AG09309 (cell line): ENCODE measurements around the gene CFAP57.

Source experiments
- DNase-seq: peaks from one replicate; pipeline ENCODE4 v3.0.0-alpha.2; 2010; ENCODE audit warnings: low read depth
- H3K4me3 ChIP-seq: 2 replicates; pipeline ENCODE4 v1.5.1; 2011; ENCODE audit warnings: mild to moderate bottlenecking, low read depth, low read length, moderate library complexity; ENCODE audit not compliant: control insufficient read depth
- CTCF ChIP-seq: IDR thresholded peaks from 2 replicates; pipeline ENCODE4 v1.5.1; 2011; ENCODE audit warnings: mild to moderate bottlenecking, low read depth, low read length, inconsistent platforms; ENCODE audit not compliant: insufficient read depth, control insufficient read depth; ENCODE audit errors: missing control alignments

The CFAP57 gene

GRCh38 chr1:43220905-43221778 is 49.0 kb downstream of the CFAP57 start:
- H3K4me3 ChIP-seq = no peak overlapping the region
- no peak for DNase-seq
- no peak for TF ChIP-seq CTCF

DNA sequence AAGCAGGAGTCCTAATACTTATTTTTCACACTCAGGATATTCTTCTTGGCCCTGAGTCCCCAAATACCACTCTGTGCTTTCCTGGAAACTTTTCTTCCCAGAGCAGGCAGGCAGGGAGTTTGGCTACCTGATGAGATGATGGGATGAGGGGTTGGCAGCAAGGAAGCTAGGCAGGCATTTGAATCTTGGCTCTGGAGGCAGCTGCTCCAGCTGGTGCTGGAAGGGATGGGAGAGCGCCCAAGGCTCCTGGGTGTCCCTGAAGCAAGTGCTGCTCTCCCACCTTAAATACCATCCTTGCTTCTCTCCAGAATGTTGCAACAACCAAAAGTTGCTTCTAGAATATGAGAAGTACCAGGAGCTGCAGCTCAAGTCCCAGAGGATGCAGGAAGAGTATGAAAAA is 49.7 kb downstream of the CFAP57 start:
- DNase-seq = no peak
- H3K4me3 ChIP-seq = no peak overlapping the region
- no peak for TF ChIP-seq CTCF

GRCh38 chr1:43222879-43223278 is 50.7 kb downstream of the CFAP57 start:
- TF ChIP-seq CTCF = no peak
- DNase-seq = no peak

DNA sequence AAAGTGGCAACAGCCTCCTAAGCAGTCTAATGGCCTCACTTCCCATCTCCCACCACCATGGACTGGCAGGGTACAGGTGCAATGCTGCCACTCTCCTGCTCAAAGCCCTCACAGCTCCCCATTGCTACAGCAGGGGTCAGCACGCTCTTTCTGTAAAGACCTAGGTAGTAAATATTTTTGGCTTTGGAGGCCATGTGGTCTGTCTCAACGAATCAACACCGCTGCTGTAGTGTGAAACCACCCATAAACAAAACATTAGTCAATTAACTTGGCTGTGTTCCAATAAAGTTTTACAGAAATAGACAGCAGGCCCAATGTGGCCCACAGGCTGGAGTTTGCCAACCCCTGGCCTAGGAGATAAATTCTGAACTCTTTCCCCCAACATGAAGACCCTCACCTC is 53.0 kb downstream of the CFAP57 start:
- no peak for DNase-seq
- TF ChIP-seq CTCF = no peak
- H3K4me3 ChIP-seq = no peak overlapping the region

More at GRCh38 chr1:43222879-43223278, 50.7 kb downstream of the CFAP57 start:
- H3K4me3 ChIP-seq = no peak overlapping the region

- no peak for DNase-seq
- TF ChIP-seq CTCF = peak; percentile 96
- no peak overlapping the region for H3K4me3 ChIP-seq
Measured at GRCh38 chr1:43227143-43227764, 55.1 kb downstream of the CFAP57 start.

DNA sequence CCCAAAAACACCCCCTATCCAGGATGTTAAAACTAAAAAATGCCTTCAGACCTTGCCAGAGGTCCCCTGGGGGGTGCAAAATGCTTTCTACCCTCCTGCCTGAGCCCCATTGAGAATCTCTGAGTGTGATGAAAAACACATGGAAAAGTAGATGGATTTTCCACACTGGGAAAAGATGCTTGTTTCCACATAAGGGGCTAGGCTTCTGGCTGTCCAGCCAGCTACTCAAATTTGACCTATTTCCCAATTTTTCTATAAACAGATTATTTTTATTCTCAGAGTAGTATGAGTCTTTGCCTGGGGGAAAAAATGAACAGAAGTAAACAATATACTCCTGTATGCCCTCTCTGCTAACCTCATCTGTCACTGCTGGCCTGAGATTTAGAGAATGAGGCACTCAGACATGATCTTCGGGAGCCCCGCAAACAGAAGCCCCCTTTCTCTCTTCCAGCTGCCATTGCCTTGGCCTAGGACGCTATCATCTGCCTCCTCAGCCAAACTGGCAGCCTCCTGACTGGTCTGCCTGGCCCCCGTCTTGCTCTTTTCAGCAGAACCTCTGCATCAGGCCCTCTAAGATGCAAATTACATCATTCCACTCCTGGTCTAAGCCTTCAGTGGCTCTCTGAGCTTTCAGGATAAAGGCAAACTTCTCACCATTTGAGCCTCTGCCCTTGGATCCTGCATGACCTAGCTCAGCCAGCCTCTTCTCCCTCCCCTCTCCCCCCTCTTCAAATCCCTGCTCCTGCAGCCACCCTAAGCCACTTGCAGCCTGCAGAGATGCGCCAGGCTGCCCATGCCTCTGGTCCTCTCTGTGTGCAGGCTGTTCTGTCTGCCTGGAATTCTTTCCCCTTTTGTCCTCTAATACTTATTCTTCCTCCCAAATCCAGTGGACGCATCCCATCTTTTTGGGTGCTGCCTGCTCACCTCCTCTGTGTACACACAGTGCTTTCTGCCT is 58.0 kb downstream of the CFAP57 start:
- no peak for TF ChIP-seq CTCF
- no peak overlapping the region for H3K4me3 ChIP-seq
- DNase-seq = no peak
